A673 (cell line): ENCODE results near the gene NPC2. TPM values are rescaled to one million over a fixed set of nuclear protein-coding genes. Genes with fewer than 3 reads are reported as not detected.

Source experiments
- BruUV-seq: library from RNA; stranded (reverse); fragments of 400-500 nt; replicated peaks from 2 replicates; lab custom pipeline; 2021; lab: Mats Ljungman, UMichigan
- CTCF ChIA-PET: fragments of 300-600 bp; sonication (Branson Sonifier 250); formaldehyde crosslinking; loops from one replicate; lab custom pipeline; 2022; ENCODE audit warnings: antibody characterized with exemption; lab: Charles Lee
- POLR2A ChIA-PET: fragments of 300-600 bp; sonication (Branson Sonifier 250); formaldehyde crosslinking; loops from one replicate; lab custom pipeline; 2022; ENCODE audit warnings: antibody characterized with exemption; ENCODE audit not compliant: low non-redundant PET; lab: Charles Lee
- DNase-seq: peaks from one replicate; pipeline ENCODE4 v3.0.0-alpha.2; 2015; ENCODE audit warnings: low spot score
- H3K27ac ChIP-seq: fragments of 200-600 bp; sonication (generic); 2 replicates; pipeline ENCODE4 v1.5.1; 2016; ENCODE audit warnings: mixed run types, low read depth, mild to moderate bottlenecking, mixed read lengths, antibody characterized with exemption, low read length; ENCODE audit not compliant: poor library complexity, severe bottlenecking
- H3K27me3 ChIP-seq: fragments of 200-600 bp; sonication (generic); replicated peaks from 2 replicates; pipeline ENCODE4 v1.6.1; 2017; ENCODE audit warnings: mixed run types, low read depth, mild to moderate bottlenecking, mixed read lengths, antibody characterized with exemption, low read length; ENCODE audit not compliant: insufficient read depth, poor library complexity
- H3K36me3 ChIP-seq: fragments of 200-600 bp; sonication (generic); 2 replicates; pipeline ENCODE4 v1.6.1; 2016; ENCODE audit warnings: mixed run types, mild to moderate bottlenecking, mixed read lengths, antibody characterized with exemption, low read length; ENCODE audit not compliant: insufficient read depth, poor library complexity, severe bottlenecking
- H3K4me1 ChIP-seq: fragments of 200-600 bp; sonication (generic); 2 replicates; pipeline ENCODE4 v1.6.1; 2017; ENCODE audit warnings: mixed run types, mild to moderate bottlenecking, mixed read lengths, antibody characterized with exemption, low read length; ENCODE audit not compliant: insufficient read depth, poor library complexity, severe bottlenecking
- H3K4me3 ChIP-seq: fragments of 200-600 bp; sonication (generic); 2 replicates; pipeline ENCODE4 v1.5.1; 2016; ENCODE audit warnings: low read depth, mixed run types, mild to moderate bottlenecking, mixed read lengths, low read length; ENCODE audit not compliant: poor library complexity, severe bottlenecking
- H3K9me3 ChIP-seq: fragments of 200-600 bp; sonication (generic); 2 replicates; pipeline ENCODE4 v1.6.1; 2016; ENCODE audit warnings: mixed run types, low read depth, mild to moderate bottlenecking, mixed read lengths, antibody characterized with exemption, low read length; ENCODE audit not compliant: poor library complexity, severe bottlenecking
- EZH2 ChIP-seq: fragments of 200-600 bp; sonication (generic); IDR thresholded peaks from 2 replicates; pipeline ENCODE4 v1.6.1; 2017; ENCODE audit warnings: borderline replicate concordance, low read depth, mild to moderate bottlenecking, mixed read lengths, antibody characterized with exemption, low read length; ENCODE audit not compliant: poor library complexity, severe bottlenecking
- intact Hi-C: fragments of 100-400 bp; cut with micrococcal nuclease; formaldehyde crosslinking; loops from one replicate; pipeline ENCODE4 v1.10.0; 2022; ENCODE audit not compliant: unreplicated experiment
- total RNA-seq: library from RNA; stranded (reverse); gene quantifications from 2 replicates; pipeline ENCODE4 v1.2.3, GENCODE V29; 2021
- TF ChIP-seq, protein P1 (sequence below): fragments of 300-800, 200-600 bp; sonication (generic); conservative IDR thresholded peaks from 2 replicates; pipeline ENCODE4 v1.5.1; 2017; ENCODE audit warnings: low read depth, mild to moderate bottlenecking, antibody characterized with exemption, low read length, moderate library complexity, mixed read lengths

Gene NPC2
- total RNA-seq, 1 experiment from 2014 or later, result 68.8 TPM

DNA sequence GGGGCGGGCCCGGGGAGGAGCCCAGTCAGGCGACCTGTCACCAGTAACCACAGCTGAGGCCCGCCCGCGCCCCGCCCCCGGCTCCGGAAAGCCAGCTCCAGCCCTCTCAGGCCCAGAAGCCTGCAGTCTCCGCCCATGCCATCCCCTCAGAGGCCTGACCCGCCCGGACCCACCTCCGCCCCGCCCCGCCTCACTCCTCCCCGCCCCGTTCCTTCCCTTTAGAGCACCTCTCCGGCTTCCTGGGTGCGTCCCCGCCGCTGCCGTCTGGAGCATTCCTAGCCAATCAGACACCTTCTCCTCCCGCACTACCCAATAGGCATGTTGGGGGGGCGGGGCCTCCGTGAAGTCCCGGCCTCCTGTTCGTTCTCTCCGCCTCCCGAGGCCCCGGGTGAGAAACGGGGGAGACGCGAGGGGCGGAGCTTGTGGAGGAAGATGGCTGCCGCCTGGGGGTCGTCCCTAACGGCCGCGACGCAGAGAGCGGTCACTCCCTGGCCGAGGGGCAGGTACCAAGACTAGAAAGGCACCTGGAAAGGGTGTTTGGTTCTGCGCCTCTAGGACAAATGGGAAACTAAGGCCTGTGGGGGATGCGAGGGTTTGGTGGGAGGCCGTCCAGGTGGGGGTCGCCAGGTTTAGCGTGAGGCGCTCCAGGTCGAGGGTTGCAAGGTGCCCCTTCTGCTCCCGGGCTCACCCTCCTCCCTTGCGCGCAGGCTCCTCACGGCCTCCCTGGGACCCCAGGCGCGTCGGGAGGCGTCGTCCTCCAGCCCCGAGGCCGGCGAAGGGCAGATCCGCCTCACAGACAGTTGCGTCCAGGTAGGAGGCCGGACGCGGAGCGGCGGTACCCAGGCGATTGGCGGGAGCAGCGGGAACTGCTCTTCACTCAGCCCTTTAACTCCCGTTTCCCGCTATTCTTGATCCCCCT is 497 bp upstream of the NPC2 start, which contains the start of gene ISCA2:
TSS of gene ISCA2 (plus strand) at position 423 of the 919 bp plus-strand sequence. CDS start at position 433, 10 bp downstream.
- POLR2A ChIA-PET, result interaction anchor here (0.7 kb wide), 2 partner anchors 199 to 343 kb away, joined by 3 to 4 read pairs; no protein-coding TSS in a partner anchor

DNA sequence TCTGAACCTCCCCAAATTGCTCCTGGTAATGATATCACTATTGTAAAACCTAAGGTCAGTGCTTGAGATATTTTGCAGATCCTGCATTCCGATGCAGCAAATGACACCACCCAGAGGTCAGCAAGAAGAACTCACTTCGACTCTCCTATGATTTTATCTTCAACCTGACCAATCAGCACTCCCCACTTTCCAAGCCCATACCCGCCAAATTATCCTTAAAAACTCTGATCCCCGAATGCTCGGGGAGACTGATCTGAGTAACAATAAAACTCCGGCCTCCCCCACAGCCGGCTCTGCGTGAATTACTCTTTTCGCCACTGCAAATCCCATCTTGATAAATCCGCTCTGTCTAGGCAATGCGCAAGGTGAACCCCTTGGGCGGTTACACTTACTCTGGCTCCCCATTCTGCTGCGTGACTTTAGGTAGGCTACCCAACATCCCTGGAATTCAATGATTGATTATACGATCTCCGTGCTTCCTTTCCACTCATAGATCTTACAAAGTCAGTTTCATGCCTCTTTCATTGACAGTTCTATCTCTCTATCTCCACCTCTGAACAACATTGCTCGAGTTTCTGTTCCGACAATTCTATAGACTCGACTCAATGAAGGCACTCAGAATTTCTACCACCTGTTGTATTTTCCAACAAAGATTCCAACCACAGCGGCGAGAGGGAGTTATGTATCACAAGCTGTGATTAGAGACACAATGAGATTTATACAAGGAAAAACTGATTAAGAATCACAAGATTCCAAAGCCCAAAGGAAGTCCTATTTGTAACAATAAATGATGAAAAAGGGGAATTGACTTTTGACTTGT is 939 bp downstream of the NPC2 start:
- DNase-seq, result peak; percentile 24
- Histone ChIP-seq H3K27me3 (no peaks in the 10 kb centered on the region), H3K4me1 (peaks cover 23% of the 10 kb centered on the region), H3K9me3 (no peaks in the 10 kb centered on the region), H3K27ac (no peak overlapping the region), H3K36me3 (peaks cover 6% of the 10 kb centered on the region), H3K4me3 (peak overlapping the region; percentile 97)
- BruUV-seq, result TSS peak; percentile 68
- intact Hi-C loops, result loop anchor here (5.0 kb wide), 1 partner anchor 130 kb away; no protein-coding TSS in a partner anchor
- TF ChIP-seq, protein P1, sequence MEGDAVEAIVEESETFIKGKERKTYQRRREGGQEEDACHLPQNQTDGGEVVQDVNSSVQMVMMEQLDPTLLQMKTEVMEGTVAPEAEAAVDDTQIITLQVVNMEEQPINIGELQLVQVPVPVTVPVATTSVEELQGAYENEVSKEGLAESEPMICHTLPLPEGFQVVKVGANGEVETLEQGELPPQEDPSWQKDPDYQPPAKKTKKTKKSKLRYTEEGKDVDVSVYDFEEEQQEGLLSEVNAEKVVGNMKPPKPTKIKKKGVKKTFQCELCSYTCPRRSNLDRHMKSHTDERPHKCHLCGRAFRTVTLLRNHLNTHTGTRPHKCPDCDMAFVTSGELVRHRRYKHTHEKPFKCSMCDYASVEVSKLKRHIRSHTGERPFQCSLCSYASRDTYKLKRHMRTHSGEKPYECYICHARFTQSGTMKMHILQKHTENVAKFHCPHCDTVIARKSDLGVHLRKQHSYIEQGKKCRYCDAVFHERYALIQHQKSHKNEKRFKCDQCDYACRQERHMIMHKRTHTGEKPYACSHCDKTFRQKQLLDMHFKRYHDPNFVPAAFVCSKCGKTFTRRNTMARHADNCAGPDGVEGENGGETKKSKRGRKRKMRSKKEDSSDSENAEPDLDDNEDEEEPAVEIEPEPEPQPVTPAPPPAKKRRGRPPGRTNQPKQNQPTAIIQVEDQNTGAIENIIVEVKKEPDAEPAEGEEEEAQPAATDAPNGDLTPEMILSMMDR, result peak; percentile 33; the same call in 1 of the 2 replicates
- no peak for TF ChIP-seq EZH2
- POLR2A ChIA-PET, result no interaction called here
- CTCF ChIA-PET, result no interaction called here

More for the DNA sequence above, 497 bp upstream of the NPC2 start, which contains the start of gene ISCA2:
- Histone ChIP-seq H3K4me3 (peak within 1 kb of the TSS; percentile 97), H3K9me3 (no peaks in the 10 kb centered on the region), H3K36me3 (peaks cover 6% of the 10 kb centered on the region), H3K4me1 (peaks cover 23% of the 10 kb centered on the region), H3K27ac (peak within 1 kb of the TSS; percentile 84), H3K27me3 (no peaks in the 10 kb centered on the region)
- CTCF ChIA-PET, result interaction anchor here (0.6 kb wide), 1 partner anchor 190 kb away, joined by 13 read pairs; no protein-coding TSS in a partner anchor
- intact Hi-C loops, result loop anchor here (5.0 kb wide), 1 partner anchor 131 kb away; no protein-coding TSS in a partner anchor
- no TSS peak for BruUV-seq
- DNase-seq, result peak; percentile 100
- TF ChIP-seq, protein P1, result no peak
- TF ChIP-seq EZH2, result no peak

DNA sequence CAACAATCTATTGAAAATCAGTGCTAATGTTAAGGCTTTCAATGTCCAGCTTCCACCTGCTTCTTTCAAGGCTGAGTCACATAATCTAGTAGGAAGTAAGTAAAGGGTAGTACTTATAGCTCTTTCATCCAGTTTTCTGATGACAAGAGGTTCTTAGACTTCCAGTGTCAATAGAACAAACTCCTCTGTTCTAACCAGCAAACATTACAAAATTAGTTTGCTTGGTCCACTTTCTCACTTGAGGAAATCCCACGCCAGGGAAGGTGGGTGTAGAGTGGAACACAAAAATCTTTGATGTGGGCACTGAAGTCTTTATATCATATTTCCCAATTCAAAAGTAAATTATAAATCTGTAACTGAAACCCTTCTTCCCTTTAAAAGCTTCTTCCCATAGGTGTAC is 2.6 kb downstream of the NPC2 start:
- no peak for DNase-seq
- no peaks in the 10 kb centered on the region for H3K9me3 ChIP-seq
- BruUV-seq, result no TSS peak
- H3K27me3 ChIP-seq, result no peaks in the 10 kb centered on the region
- H3K27ac ChIP-seq, result no peak overlapping the region
- H3K36me3 ChIP-seq, result peaks cover 6% of the 10 kb centered on the region
- ChIA-PET CTCF (interaction anchor here (0.7 kb wide), 1 partner anchor 18 kb away, joined by 3 read pairs; no protein-coding TSS in a partner anchor), POLR2A (no interaction called here)
- TF ChIP-seq, protein P1, result no peak
- no peak for TF ChIP-seq EZH2
- peaks cover 23% of the 10 kb centered on the region for H3K4me1 ChIP-seq
- intact Hi-C loops, result loop anchor here (5.0 kb wide), 1 partner anchor 128 kb away; no protein-coding TSS in a partner anchor
- H3K4me3 ChIP-seq, result no peak overlapping the region
